Measurements from ENCODE around the gene PON3. TPM values are rescaled to one million over a fixed set of nuclear protein-coding genes. Genes with fewer than 3 reads are reported as not detected.

The PON3 gene
- total and polyA plus RNA-seq, 2 of the 8 experiments (the other 6 are each of a cell fraction or from before 2014, with no cell fraction given), result not detected

DNA sequence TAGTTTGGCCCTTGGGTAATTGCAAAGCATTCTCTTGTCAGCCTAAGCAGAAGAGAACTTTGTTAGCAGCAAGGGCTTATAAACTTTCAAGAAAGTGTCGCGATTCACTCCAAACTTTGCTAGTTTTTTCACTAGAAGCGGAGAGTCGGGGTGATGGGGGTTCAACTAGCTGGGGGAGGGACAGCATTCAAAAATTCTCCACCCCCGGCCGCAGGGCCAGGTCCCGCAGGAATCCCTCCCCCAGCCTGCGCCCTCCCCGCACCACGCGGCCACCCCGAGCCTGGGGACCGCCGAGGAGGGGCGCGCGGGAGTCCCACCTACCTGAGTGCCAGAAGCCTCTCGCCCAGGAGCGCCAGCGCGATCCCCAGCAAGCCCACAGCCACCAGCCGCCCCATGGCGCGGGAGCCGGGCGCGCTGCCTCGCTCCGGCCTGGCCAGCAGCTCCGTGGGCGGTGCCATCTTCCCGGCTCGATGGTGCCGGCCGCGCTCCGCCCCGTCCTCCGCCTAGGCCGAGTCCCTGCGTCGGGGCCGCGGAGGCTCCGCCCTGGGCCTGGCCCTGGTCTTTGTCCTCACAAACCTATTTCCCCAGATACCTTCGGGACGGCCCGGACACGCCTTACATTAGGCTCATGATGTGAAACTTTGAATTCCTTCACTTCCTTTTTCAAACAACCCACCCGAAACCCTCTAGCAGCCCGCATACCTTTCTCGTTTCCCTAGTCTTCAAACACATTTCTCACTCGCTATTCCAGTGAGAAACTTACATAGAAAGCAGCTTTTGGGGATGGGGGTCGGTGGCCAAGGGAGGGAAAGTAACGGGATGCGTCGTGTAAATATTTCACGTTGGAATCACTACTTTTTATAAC lies 38.6 kb upstream of the PON3 start, which contains the start of gene PON2:
Gene PON2, minus strand, starts transcription at position 472 of the 865 bp plus-strand sequence. Its CDS starts 77 bp downstream, at position 395.
- peaks cover 0 to 9% of the 10 kb centered on the region in 2 experiments; a peak in 1 of 4 replicates for H3K79me2 ChIP-seq (ENCODE audit: control insufficient read depth in 1 of 2, insufficient read depth in 2 of 2, low read length in 2 of 2)
- no peak within 1 kb of the TSS for H3K23ac ChIP-seq (ENCODE audit: insufficient read length)
- H3K23me2 ChIP-seq (ENCODE audit: low read depth, low read length), result no peaks in the 10 kb centered on the region; the same call in 1 of the 2 replicates
- H4K20me1 ChIP-seq (replicated peaks in 1 of 2; ENCODE audit: control insufficient read depth in 1 of 2, insufficient read depth in 2 of 2, low read length in 2 of 2), result no peaks in the 10 kb centered on the region
- H3K18ac ChIP-seq (ENCODE audit: extremely low read depth, low read length), result peak within 1 kb of the TSS; percentile 80
- FAIRE-seq, result no peak
- no peak within 1 kb of the TSS for H3K4ac ChIP-seq (replicated peaks; ENCODE audit: insufficient read length, low read depth, low read length)
- peak within 1 kb of the TSS; percentile 45 to 93 (median 71) for H3K4me3 ChIP-seq (ENCODE audit: extremely low read depth in 1 of 4, insufficient read depth in 2 of 4, low read depth in 3 of 4, low read length in 4 of 4)
- peak within 1 kb of the TSS; percentile 84; the same call in 1 of the 2 replicates for H2BK5ac ChIP-seq (ENCODE audit: low read depth, low read length)
- WGBS, 2 experiments (ENCODE audit: extremely low coverage in 1 of 2, insufficient coverage in 1 of 2, insufficient read length in 1 of 2, insufficient replicate concordance in 2 of 2, low coverage in 1 of 2, low lambda C conversion rate in 2 of 2, missing lambda C conversion rate in 1 of 2), result 9% methylated on average over 35 of the region's 58 CpGs; no CpG with 5 or more reads in 1 of the 2 experiments
- H2AFZ ChIP-seq (ENCODE audit: low read length), result peak within 1 kb of the TSS; percentile 91
- H4K91ac ChIP-seq (replicated peaks; ENCODE audit: insufficient read length, low read length), result peak within 1 kb of the TSS; percentile 72
- peaks cover 0 to 4% (median 3%) of the 10 kb centered on the region in 4 experiments; a peak in 5 of 7 replicates for H3K4me1 ChIP-seq (replicated peaks in 1 of 4; ENCODE audit: control insufficient read depth in 3 of 4, insufficient read depth in 4 of 4, low read length in 3 of 4)
- no peak within 1 kb of the TSS for H3K56ac ChIP-seq (replicated peaks; ENCODE audit: insufficient read length, low read depth, low read length)
- H3K4me2 ChIP-seq (ENCODE audit: insufficient read depth in 1 of 2, low read depth in 2 of 2, low read length in 2 of 2), result peak within 1 kb of the TSS; percentile 61 to 92
- no peak within 1 kb of the TSS for H2BK20ac ChIP-seq (ENCODE audit: low read length)
- peaks cover 0 to 1% (median 0%) of the 10 kb centered on the region in 4 experiments; a peak in 1 of 7 replicates for H3K27me3 ChIP-seq (replicated peaks in 1 of 4; ENCODE audit: control insufficient read depth in 3 of 4, extremely low read depth in 1 of 4, insufficient read depth in 3 of 4, low read length in 3 of 4)
- peak within 1 kb of the TSS; percentile 80 to 95 (median 88) for H3K9ac ChIP-seq (replicated peaks in 1 of 4; ENCODE audit: extremely low read depth in 1 of 4, low read depth in 3 of 4, low read length in 3 of 4)
- H4K8ac ChIP-seq (ENCODE audit: extremely low read depth, insufficient read depth, low read length), result peak within 1 kb of the TSS; percentile 97
- H3K36me3 ChIP-seq (ENCODE audit: control insufficient read depth in 2 of 4, insufficient read depth in 4 of 4, low read length in 3 of 4), result no peaks in the 10 kb centered on the region
- H3K79me1 ChIP-seq (ENCODE audit: low read depth, low read length), result no peaks in the 10 kb centered on the region
- H3K9me3 ChIP-seq (ENCODE audit: insufficient read depth in 2 of 2, low read depth in 1 of 2, low read length in 1 of 2), result no peaks in the 10 kb centered on the region
- peak within 1 kb of the TSS; percentile 62 for H4K5ac ChIP-seq (ENCODE audit: insufficient read length, low read depth, low read length)
- H2AK5ac ChIP-seq (ENCODE audit: low read depth, low read length), result 0 out of 2 replicates have a peak within 1 kb of the TSS, but pooled peaks have one; percentile 77
- H3K14ac ChIP-seq (ENCODE audit: insufficient read length), result no peak within 1 kb of the TSS
- peak; percentile 53 to 85 for DNase-seq (ENCODE audit: low read depth in 1 of 2, low spot score in 2 of 2)
- ChIA-PET POLR2A (ENCODE audit: partially characterized antibody) (interaction anchor here (0.7 to 2.2 kb wide), 12 partner anchors 9 to 257 kb away, joined by 3 to 11 read pairs (median 4); partner anchors contain the start of gene ASB4), CTCF (ENCODE audit: partially characterized antibody) (interaction anchor here (0.6 to 1.2 kb wide), 5 partner anchors 11 to 43 kb away, joined by 3 to 4 read pairs (median 3); no protein-coding TSS in a partner anchor)
- peak within 1 kb of the TSS; percentile 88 for H2BK12ac ChIP-seq (ENCODE audit: low read depth, low read length)
- peak within 1 kb of the TSS; percentile 89 for H3K27ac ChIP-seq (ENCODE audit: low read depth, low read length)
- H2BK120ac ChIP-seq (replicated peaks; ENCODE audit: low read depth, low read length), result no peak within 1 kb of the TSS
- H2BK15ac ChIP-seq (ENCODE audit: low read length), result peak within 1 kb of the TSS; percentile 83; the same call in 1 of the 2 replicates
- TF ChIP-seq POLR2A (IDR thresholded peaks at IDR 0.05; ENCODE audit: control extremely low read depth in 1 of 2, low read depth in 2 of 2, low read length in 2 of 2), result peak; percentile 95 to 96
- no peak for TF ChIP-seq NANOG (IDR thresholded peaks at IDR 0.05; ENCODE audit: insufficient read depth, low read depth, low read length, poor library complexity, severe bottlenecking)
- peak; percentile 93 for TF ChIP-seq POLR2AphosphoS5 (IDR thresholded peaks at IDR 0.05; ENCODE audit: low read depth, low read length)
- no peak for TF ChIP-seq KDM5A (IDR thresholded peaks at IDR 0.05; ENCODE audit: low read length)
- TF ChIP-seq MAFK (IDR thresholded peaks at IDR 0.05; ENCODE audit: low read depth, low read length), result no peak
- peak; percentile 87 for TF ChIP-seq TAF1 (IDR thresholded peaks at IDR 0.05; ENCODE audit: low read depth, low read length)
- TF ChIP-seq, protein P1, sequence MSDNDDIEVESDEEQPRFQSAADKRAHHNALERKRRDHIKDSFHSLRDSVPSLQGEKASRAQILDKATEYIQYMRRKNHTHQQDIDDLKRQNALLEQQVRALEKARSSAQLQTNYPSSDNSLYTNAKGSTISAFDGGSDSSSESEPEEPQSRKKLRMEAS (IDR thresholded peaks at IDR 0.05), result peak; percentile 56; the same call in 1 of the 2 replicates
- TF ChIP-seq RBBP5 (IDR thresholded peaks at IDR 0.05; ENCODE audit: borderline replicate concordance, low read depth, low read length), result 0 out of 2 replicates have a peak, but pooled peaks have one; percentile 67
- TF ChIP-seq FOSL1 (IDR thresholded peaks at IDR 0.05; ENCODE audit: insufficient read depth, low read depth, low read length), result no peak
- peak; percentile 67 for TF ChIP-seq TAF7 (optimal IDR thresholded peaks at IDR 0.05; ENCODE audit: borderline replicate concordance, low read depth, low read length)
- no peak for TF ChIP-seq CBX5 (IDR thresholded peaks at IDR 0.05; ENCODE audit: low read depth, low read length)
